Suppressor macrophage treated with lipopolysaccharide for 4 hours (primary cell): ENCODE measurements around the gene C6orf132.
"Not testable (repeated sequence)": the region's sequence is repeated elsewhere in the genome, so short reads cannot be mapped to it uniquely, and the experiment has no call there.

ENCODE experiments used
- DNase-seq: peaks from one replicate; pipeline ENCODE4 v3.0.0-alpha.2; 2020

The C6orf132 gene

GRCh38 chr6:42142118-42142835, at the start of gene C6orf132:
C6orf132 (minus strand) TSS chr6:42142620; CDS start chr6:42142444, 176 bp downstream.
- peak; percentile 7 for DNase-seq

- peak; percentile 44 for DNase-seq
Observed at GRCh38 chr6:42190554-42191183, 48.2 kb upstream of the C6orf132 start.

GRCh38 chr6:42188406-42188805, 46.0 kb upstream of the C6orf132 start:
- DNase-seq: no peak

- no peak for DNase-seq
Observed at GRCh38 chr6:42185597-42185996, 43.2 kb upstream of the C6orf132 start.

- DNase-seq: no peak
Observed at GRCh38 chr6:42184475-42184874, 42.1 kb upstream of the C6orf132 start.

GRCh38 chr6:42182101-42182500, 39.7 kb upstream of the C6orf132 start:
- no peak for DNase-seq

GRCh38 chr6:42179945-42180313, 37.5 kb upstream of the C6orf132 start:
- DNase-seq: no peak

GRCh38 chr6:42179261-42179944, 37.0 kb upstream of the C6orf132 start:
- DNase-seq: no peak

GRCh38 chr6:42177514-42178364, 35.3 kb upstream of the C6orf132 start:
- DNase-seq: no peak

- DNase-seq: no peak
Observed at GRCh38 chr6:42176981-42177380, 34.6 kb upstream of the C6orf132 start.

GRCh38 chr6:42175860-42176259, 33.4 kb upstream of the C6orf132 start:
- DNase-seq: no peak

GRCh38 chr6:42173101-42173500, 30.7 kb upstream of the C6orf132 start, which contains the start of gene GUCA1A:
GUCA1A (plus strand) TSS chr6:42173364; CDS start chr6:42173614, 250 bp downstream.
- DNase-seq: no peak

GRCh38 chr6:42171813-42172581, 29.6 kb upstream of the C6orf132 start:
- no peak for DNase-seq

GRCh38 chr6:42169780-42170179, 27.4 kb upstream of the C6orf132 start:
- not testable (repeated sequence) for DNase-seq

GRCh38 chr6:42168650-42169049, 26.2 kb upstream of the C6orf132 start:
- no peak for DNase-seq

GRCh38 chr6:42166444-42167141, 24.2 kb upstream of the C6orf132 start:
- DNase-seq: peak; percentile 76

GRCh38 chr6:42165016-42165415, 22.6 kb upstream of the C6orf132 start:
- no peak for DNase-seq

GRCh38 chr6:42163981-42164380, 21.6 kb upstream of the C6orf132 start:
- peak; percentile 31 for DNase-seq

- no peak for DNase-seq
Observed at GRCh38 chr6:42162812-42163211, 20.4 kb upstream of the C6orf132 start.

GRCh38 chr6:42162384-42162783, 20.0 kb upstream of the C6orf132 start:
- DNase-seq: no peak

GRCh38 chr6:42159431-42160024, 17.1 kb upstream of the C6orf132 start:
- no peak for DNase-seq
